ENCODE results near the gene NDUFA9.

NDUFA9 gene

DNA sequence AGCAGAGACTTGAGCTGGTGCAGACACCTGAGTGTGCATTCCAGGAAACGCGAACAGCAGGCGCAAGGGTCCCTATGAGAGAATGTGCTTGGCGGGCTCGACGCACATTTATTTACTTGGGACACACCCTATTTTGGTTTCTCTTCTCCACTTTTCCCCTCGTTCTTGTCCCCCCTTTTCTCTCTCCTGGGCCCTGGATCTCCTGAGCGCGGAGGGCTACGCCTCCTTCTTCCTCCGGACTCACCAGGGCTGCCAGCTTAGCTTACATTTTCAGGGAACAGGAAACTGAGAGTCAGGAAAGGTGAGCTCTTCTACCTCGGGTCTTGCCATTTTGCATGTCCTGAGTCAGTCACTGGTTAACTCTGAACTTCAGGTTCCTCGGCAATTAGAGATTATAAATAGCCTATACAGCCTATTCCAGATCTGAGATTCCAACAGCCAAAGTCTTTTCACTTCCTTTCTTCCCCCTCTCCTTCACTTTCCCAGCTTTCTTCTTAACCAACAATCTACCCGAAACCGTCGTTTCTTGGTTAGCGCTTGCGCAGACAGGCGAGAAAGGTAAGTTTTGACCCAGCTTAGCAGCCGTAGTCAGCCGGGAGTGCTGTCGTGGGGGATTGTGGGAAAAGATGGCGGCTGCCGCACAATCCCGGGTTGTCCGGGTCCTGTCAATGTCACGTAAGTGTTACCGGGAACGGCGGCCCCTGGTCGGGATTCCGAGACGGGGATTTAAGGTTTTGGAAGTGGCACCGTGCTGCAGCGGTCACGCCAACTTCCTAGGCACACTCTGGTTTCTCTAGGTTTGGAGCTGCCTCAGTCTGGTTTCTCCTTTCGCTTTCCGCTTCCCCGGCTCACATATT is at the start of gene NDUFA9, which contains the start of gene AKAP3:
Gene NDUFA9 (plus strand): TSS at position 614 of the 857 bp plus-strand sequence. CDS start 13 bp downstream, at position 627.
Gene AKAP3 (minus strand): TSS at position 551 of the 857 bp plus-strand sequence. CDS start 10,855 bp downstream, outside the sequence.
- DNase-seq (ENCODE audit: low read depth) = peak; percentile 88

GRCh38 chr12:4603421-4603820 is 45.5 kb upstream of the NDUFA9 start:
- DNase-seq (ENCODE audit: low read depth) = no peak

DNA sequence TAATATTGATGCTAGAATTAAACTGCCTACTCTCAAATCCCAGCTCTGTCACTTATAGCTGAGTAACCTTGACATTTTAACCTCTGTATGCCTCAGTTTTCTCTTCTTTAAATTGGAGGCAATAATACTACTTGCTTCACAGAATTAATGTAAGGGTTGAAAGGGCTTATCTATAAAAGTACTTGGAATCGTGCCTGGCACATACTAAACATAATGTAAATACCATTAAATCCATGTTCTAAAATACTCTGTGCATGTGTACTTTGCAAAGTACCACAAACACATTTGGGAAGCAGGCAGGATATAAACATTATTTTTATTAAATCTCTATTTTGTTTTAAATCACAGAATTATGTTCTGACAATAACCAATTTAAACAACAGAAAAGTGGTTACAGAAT is 45.0 kb upstream of the NDUFA9 start:
- DNase-seq (ENCODE audit: low read depth) = no peak

DNA sequence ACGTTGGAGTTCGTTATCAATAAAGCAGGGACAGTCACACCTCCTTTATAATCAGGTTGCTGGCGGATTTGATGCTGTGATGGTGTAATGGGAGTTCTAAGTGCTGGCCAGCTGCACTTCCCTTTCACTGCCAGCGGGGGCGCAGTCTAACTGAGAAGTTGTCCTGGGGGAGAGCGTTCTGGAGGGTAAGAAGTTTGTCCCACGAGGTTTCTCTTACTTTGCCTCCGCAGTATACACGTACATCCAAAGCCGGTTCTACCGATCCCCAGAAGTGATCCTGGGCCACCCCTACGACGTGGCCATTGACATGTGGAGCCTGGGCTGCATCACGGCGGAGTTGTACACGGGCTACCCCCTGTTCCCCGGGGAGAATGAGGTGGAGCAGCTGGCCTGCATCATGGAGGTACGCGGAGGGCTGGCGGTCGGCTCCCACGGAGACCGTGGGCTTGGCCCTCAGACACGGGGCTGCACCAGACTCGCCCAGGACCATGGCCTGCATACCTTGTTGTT is 44.2 kb upstream of the NDUFA9 start:
- peak; percentile 89 for DNase-seq (ENCODE audit: low read depth)

- no peak for DNase-seq (ENCODE audit: low read depth)
Observed at GRCh38 chr12:4607056-4607455, 41.9 kb upstream of the NDUFA9 start.

DNA sequence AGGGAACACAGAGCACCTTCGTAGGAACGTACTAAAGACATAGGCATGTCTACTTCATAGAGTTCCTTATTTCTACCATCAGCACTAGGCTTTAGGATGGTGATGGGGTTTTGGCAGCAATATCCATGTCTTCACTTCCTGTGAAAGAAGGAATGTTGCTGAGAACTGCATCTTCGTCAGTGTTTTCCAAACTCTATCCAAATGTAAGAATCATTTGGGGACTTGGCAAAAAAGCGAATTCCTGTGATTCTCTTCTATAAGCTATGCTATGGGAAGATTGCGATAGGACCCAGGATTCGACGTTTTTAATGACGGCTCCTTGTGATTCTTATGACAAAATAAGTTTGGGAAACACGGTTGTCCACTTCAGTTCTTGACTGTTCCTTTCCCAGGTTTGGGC is 39.8 kb upstream of the NDUFA9 start:
- DNase-seq (ENCODE audit: low read depth) = no peak

GRCh38 chr12:4610481-4610880 is 38.4 kb upstream of the NDUFA9 start:
- DNase-seq (ENCODE audit: low read depth) = no peak

- no peak for DNase-seq (ENCODE audit: low read depth)
Observed at GRCh38 chr12:4615667-4616066, 33.2 kb upstream of the NDUFA9 start.

GRCh38 chr12:4621511-4621910 is 27.4 kb upstream of the NDUFA9 start:
- no peak for DNase-seq (ENCODE audit: low read depth)

DNA sequence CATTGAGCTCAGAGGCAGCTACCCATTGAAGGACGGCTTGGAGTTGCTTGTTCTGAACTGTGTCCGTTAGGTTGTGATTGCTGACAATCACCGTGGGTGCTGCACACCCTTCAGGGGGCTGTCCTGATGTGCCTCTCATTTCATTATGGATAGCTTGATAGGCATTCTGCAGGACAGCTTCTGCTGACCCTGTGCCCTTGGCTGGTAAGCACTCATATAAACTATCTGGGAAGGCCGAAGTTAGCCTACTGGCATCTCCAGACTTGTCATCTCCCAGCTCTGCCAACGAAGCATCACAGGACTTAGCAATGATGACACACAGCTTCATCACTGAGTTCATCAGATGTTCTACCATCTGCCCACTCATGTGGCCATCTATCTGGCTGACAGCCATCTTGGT is 22.4 kb upstream of the NDUFA9 start:
- no peak for DNase-seq (ENCODE audit: low read depth)

DNA sequence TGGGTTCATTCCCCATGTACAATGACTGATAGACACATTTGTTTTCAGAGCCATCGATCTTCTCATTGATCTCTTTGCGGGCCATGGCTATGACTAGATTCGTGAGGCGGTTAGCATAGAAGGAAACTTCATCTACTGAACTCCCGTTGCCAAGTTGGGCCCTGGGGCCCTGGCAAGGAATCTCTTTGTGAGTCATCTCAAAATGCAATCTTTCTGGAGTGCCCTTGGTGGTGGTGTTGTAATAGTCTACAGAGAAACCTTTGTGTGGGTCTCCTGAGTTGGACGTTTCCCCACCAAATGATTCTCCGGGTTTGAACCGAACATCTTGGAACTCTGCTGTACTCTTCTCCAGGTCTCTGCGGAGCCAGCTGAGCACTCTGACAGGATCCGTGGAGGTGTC is 20.5 kb upstream of the NDUFA9 start:
- no peak for DNase-seq (ENCODE audit: low read depth)

- DNase-seq (ENCODE audit: low read depth) = no peak
Observed at GRCh38 chr12:4630262-4630661, 18.7 kb upstream of the NDUFA9 start.

DNA sequence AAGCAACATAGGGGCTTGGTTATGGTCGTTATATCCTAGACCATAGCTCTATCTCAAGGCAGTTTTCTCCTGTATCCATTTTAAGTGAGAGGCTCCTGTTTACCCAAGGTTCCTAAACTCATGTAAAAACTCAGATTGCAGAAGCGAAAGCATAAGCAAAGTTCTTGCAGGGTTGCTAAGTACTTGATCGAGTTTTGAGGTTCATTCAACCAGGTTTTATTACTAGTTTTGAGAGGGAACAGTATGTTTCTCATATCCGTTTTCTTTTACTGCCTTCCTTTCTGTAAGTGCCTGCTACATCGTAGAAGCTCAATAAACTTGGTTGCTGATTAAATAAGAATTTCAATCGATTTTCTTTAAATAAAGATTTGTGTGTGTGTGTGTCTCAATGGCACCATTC is 5.2 kb upstream of the NDUFA9 start:
- DNase-seq (ENCODE audit: low read depth) = no peak

DNA sequence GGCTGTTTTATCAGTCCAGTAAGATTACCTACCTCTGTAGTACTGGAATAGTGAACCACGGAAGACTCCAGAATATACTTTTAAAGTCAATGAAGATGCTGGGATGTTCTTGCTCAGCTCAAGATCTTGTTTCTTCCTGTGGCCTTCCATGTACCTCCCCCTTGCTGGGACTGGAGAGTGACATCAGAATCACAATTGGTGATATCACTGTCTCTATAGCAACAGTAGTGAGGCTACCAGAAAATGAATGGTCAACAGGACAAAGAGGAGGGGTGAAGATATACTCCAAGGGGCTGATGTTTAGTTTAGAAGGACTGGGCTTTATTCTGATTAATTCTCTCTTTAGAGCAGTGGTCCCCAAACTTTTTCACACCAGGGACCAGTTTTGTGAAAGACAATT is 3.9 kb upstream of the NDUFA9 start:
- no peak for DNase-seq (ENCODE audit: low read depth)

DNA sequence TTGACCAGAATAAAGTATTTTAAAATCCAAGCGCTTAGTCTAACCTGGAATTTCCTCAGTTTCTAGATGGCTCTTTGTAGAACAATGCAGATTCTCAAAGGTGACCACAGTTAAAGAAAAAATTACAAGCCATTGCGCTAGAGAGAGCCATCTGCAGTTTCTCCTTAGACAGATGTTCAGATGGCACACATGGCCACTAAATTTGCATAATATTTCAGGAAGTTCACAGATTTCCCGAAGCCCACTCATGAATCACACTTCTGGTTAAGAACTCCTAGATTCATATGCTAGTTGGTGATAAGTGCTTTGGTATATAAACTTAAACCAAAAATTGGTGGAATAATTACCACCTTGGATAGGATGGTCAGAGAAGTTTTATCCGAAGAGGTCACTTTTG is 812 bp upstream of the NDUFA9 start:
- no peak for DNase-seq (ENCODE audit: low read depth)

DNA sequence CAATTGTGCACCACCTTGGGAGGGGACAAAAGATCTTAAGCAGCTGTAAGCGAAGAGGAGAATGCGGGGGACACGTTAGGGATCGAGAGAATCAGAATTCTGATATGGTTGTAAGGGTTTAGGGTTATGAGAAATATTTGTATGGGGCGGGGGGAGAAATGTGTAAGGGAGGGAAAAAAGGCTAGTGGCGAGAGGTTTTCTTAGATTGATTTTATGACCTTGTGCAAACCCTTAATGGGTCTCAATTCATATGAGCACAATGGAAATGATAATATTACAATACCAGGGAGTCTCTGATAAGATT is 396 bp downstream of the NDUFA9 start:
- no peak for DNase-seq (ENCODE audit: low read depth)

- peak; percentile 9 for DNase-seq (ENCODE audit: low read depth)
Observed at GRCh38 chr12:4653257-4653656, 4.3 kb downstream of the NDUFA9 start.

GRCh38 chr12:4653691-4654090 is 4.8 kb downstream of the NDUFA9 start:
- DNase-seq (ENCODE audit: low read depth) = no peak

DNA sequence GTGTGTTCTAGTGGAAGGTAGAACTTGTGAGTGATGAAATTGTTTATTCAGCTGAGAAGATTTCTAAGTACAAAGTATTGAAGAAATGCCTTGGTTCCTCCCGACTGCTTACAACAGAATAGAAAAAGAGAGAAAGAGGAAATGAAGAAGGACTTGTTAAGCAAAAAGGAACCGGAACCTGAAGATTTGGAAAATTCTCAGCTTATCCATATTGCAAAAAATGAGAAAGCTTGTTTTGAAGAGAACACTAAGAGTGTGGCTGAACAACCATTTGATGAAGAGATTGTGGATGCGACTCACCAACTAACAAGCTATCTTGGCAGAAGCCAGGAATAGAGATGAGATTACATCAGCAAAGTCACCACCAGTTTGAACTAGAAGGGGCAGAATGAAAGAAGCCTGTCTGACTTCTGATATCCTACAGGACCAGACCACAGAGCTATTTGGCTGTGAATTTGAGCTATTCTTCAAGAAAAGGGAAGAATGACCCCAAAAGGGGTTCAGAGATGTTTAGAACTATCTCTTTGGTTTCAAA is 15.1 kb downstream of the NDUFA9 start:
- DNase-seq (ENCODE audit: low read depth) = peak; percentile 86

DNA sequence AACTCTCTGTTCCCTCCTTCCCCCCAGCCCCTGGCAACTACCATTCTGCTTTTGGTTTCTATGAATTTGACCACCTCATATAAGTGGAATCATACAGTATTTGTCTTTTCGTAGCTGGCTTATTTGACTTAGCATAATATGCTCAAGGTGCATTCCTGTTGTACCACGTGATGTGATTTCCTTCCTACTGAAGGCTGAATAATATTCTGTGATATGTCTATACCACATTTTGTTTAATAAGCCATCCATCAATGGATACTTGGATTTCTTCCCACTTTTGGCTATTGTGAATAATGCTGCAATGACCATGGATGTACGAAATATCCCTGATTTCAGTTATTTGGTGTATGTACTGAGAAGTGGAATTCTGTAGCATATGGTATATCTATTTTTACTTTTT is 16.3 kb downstream of the NDUFA9 start:
- DNase-seq (ENCODE audit: low read depth) = no peak

GRCh38 chr12:4679711-4680110 is 30.8 kb downstream of the NDUFA9 start:
- no peak for DNase-seq (ENCODE audit: low read depth)

DNA sequence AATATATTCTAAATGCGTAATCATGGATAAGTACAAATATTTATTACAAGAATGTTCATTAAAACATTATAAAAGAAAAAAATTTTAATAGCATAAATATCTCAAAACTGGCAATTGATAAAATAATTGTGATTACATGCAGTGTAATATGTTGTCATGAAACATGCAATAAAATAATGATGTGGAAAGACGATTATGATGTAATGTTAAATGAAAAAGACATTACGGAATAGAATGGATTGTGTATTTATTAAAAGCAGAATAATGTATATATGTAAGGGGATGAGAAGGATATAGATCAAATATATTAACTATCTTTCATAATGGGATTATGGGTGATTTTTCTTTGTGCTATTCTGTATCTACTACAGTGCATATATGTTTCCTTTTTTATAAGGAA is 32.8 kb downstream of the NDUFA9 start:
- DNase-seq (ENCODE audit: low read depth) = no peak

GRCh38 chr12:4685317-4685716 is 36.4 kb downstream of the NDUFA9 start:
- DNase-seq (ENCODE audit: low read depth) = no peak

GRCh38 chr12:4690760-4691159 is 41.8 kb downstream of the NDUFA9 start:
- no peak for DNase-seq (ENCODE audit: low read depth)

Measured in iris pigment epithelial cell (primary cell).